ENCODE data around the gene TKT.

TKT gene

GRCh38 chr3:53232641-53233377, 23.0 kb downstream of the TKT start:
- peak overlapping the region; percentile 13; the same call in 1 of the 2 replicates for H3K27ac ChIP-seq
- no peak for TF ChIP-seq CTCF (conservative IDR thresholded peaks at IDR 0.05)

- TF ChIP-seq CTCF (conservative IDR thresholded peaks at IDR 0.05): peak; percentile 25
- H3K27ac ChIP-seq: no peak overlapping the region; the same call in 1 of the 2 replicates
Measured at GRCh38 chr3:53231532-53232511, 24.0 kb downstream of the TKT start.

GRCh38 chr3:53230789-53231188, 25.0 kb downstream of the TKT start:
- TF ChIP-seq CTCF (conservative IDR thresholded peaks at IDR 0.05): no peak

GRCh38 chr3:53230041-53230621, 25.7 kb downstream of the TKT start:
- H3K27ac ChIP-seq: no peak overlapping the region
- TF ChIP-seq CTCF (conservative IDR thresholded peaks at IDR 0.05): peak; percentile 46

More at GRCh38 chr3:53230789-53231188, 25.0 kb downstream of the TKT start:
- H3K27ac ChIP-seq: no peak overlapping the region

DNA sequence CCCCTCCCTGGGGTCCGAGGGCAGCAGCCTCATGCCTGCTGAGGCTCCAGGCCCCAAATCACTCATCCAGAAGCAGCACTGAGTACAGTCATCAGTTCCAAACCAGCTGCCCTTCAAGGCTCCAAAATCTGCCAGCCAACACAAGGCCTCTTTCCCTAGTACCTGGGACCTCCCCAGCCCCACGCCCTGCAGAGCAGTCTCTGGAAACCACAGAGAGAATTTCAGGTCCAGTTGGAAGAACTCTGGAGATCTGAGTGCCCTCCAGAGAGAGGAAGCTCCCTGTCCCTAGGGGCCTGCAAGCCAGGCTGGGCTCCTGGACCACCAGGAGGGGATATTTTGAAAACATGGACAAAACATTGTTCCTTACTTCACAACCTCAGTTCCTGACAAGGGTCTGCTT, 26.2 kb downstream of the TKT start:
- H3K27ac ChIP-seq: no peak overlapping the region
- TF ChIP-seq CTCF (conservative IDR thresholded peaks at IDR 0.05): no peak

- TF ChIP-seq CTCF (conservative IDR thresholded peaks at IDR 0.05): no peak
- no peak overlapping the region for H3K27ac ChIP-seq
Measured at GRCh38 chr3:53229171-53229570, 26.7 kb downstream of the TKT start.

Measured in VCaP (cell line).